ENCODE results near the gene MAPKBP1.
A peak's percentile ranks its signal among the peaks of the same experiment; 100 is the strongest.
"Not testable (repeated sequence)": the region's sequence is repeated elsewhere in the genome, so short reads cannot be mapped to it uniquely, and the experiment has no call there.

The MAPKBP1 gene

GRCh38 chr15:41827880-41828806 is 53.9 kb downstream of the MAPKBP1 start, which contains the start of gene JMJD7:
JMJD7 (plus strand) TSS chr15:41828092; CDS start chr15:41828125, 33 bp downstream.
- peak; percentile 69 for DNase-seq (ENCODE audit: extremely low read depth, low read depth)

GRCh38 chr15:41828807-41829141 is 54.5 kb downstream of the MAPKBP1 start:
- no peak for DNase-seq (ENCODE audit: extremely low read depth, low read depth)
- TF ChIP-seq CTCF (IDR thresholded peaks at IDR 0.05; ENCODE audit: low read depth, low read length): no peak

More at GRCh38 chr15:41827880-41828806, 53.9 kb downstream of the MAPKBP1 start, which contains the start of gene JMJD7:
- TF ChIP-seq CTCF (IDR thresholded peaks at IDR 0.05; ENCODE audit: low read depth, low read length): no peak

- DNase-seq (ENCODE audit: extremely low read depth, low read depth): no peak
- no peak for TF ChIP-seq CTCF (IDR thresholded peaks at IDR 0.05; ENCODE audit: low read depth, low read length)
Measured at GRCh38 chr15:41829959-41830646, 55.8 kb downstream of the MAPKBP1 start.

GRCh38 chr15:41831291-41831690 is 57.0 kb downstream of the MAPKBP1 start:
- DNase-seq (ENCODE audit: extremely low read depth, low read depth): not testable (repeated sequence)

GRCh38 chr15:41832208-41832607 is 57.9 kb downstream of the MAPKBP1 start:
- no peak for DNase-seq (ENCODE audit: extremely low read depth, low read depth)
- no peak for TF ChIP-seq CTCF (IDR thresholded peaks at IDR 0.05; ENCODE audit: low read depth, low read length)

GRCh38 chr15:41832875-41833274 is 58.6 kb downstream of the MAPKBP1 start:
- no peak for DNase-seq (ENCODE audit: extremely low read depth, low read depth)
- no peak for TF ChIP-seq CTCF (IDR thresholded peaks at IDR 0.05; ENCODE audit: low read depth, low read length)

GRCh38 chr15:41834096-41834495 is 59.8 kb downstream of the MAPKBP1 start:
- DNase-seq (ENCODE audit: extremely low read depth, low read depth): no peak
- TF ChIP-seq CTCF (IDR thresholded peaks at IDR 0.05; ENCODE audit: low read depth, low read length): no peak
